Measurements from ENCODE around the gene ERV3-1. TPM values are rescaled to one million over a fixed set of nuclear protein-coding genes. Genes with fewer than 3 reads are reported as not detected.

Gene ERV3-1
- total and polyA plus RNA-seq, 9 of the 15 experiments (the other 6 are each of a cell fraction or from before 2014, with no cell fraction given): 10.2 to 30.0 (median 22.0) TPM

GRCh38 chr7:65006094-65006992, at the start of gene ERV3-1 (continued):
- TF ChIP-seq MYC (IDR thresholded peaks at IDR 0.05; ENCODE audit: low read depth, low read length) (no peak; the same call in 1 of the 2 replicates), MYC (CRISPR knock-in tag; IDR thresholded peaks at IDR 0.05; ENCODE audit: borderline replicate concordance, low read depth) (0 out of 2 replicates have a peak, but pooled peaks have one; percentile 41), CTCF (IDR thresholded peaks at IDR 0.05 in 2 of 3, conservative IDR thresholded peaks at IDR 0.05 in 1 of 3; ENCODE audit: insufficient read depth in 2 of 3, low read depth in 1 of 3, low read length in 3 of 3) (no peak), TAF15 (IDR thresholded peaks at IDR 0.05; ENCODE audit: low read depth, low read length) (no peak), AFF4 (CRISPR knock-in tag; IDR thresholded peaks at IDR 0.05) (peak; percentile 84), CCNT2 (IDR thresholded peaks at IDR 0.05; ENCODE audit: borderline replicate concordance, extremely low read depth, insufficient read length, low read depth, low read length) (no peak), ZNF316 (IDR thresholded peaks at IDR 0.05) (peak; percentile 17; the same call in 1 of the 2 replicates), FOSL1 (tag; conservative IDR thresholded peaks at IDR 0.05) (no peak), ZNF436 (CRISPR knock-in tag; IDR thresholded peaks at IDR 0.05) (no peak), TRIM25 (IDR thresholded peaks at IDR 0.05; ENCODE audit: borderline replicate concordance) (no peak), ZNF274 (IDR thresholded peaks at IDR 0.05; ENCODE audit: borderline replicate concordance, low read depth, low read length) (no peak), NR4A1 (CRISPR knock-in tag; IDR thresholded peaks at IDR 0.05) (no peak), NR4A1 (tag; IDR thresholded peaks at IDR 0.05) (no peak), DPF2 (IDR thresholded peaks at IDR 0.05) (peak; percentile 21; the same call in 1 of the 2 replicates), RFX5 (IDR thresholded peaks at IDR 0.05; ENCODE audit: low read depth, low read length) (no peak), SNAPC5 (CRISPR knock-in tag; IDR thresholded peaks at IDR 0.05) (no peak), LCOR (CRISPR knock-in tag; IDR thresholded peaks at IDR 0.05) (peak; percentile 72; the same call in 1 of the 2 replicates), ZBED1 (IDR thresholded peaks at IDR 0.05) (no peak), MEF2A (IDR thresholded peaks at IDR 0.05; ENCODE audit: control insufficient read depth, low read depth, low read length) (no peak), BRF1 (IDR thresholded peaks at IDR 0.05; ENCODE audit: borderline replicate concordance, extremely low read depth, insufficient read length) (no peak), STAT5B (CRISPR knock-in tag; IDR thresholded peaks at IDR 0.05) (no peak)

Data from K562 (cell line).